ENCODE measurements around the gene NUP188.

GRCh38 chr9:129030191-129030590, 82.7 kb downstream of the NUP188 start:
- no peak for TF ChIP-seq POLR2A (IDR thresholded peaks at IDR 0.05; ENCODE audit: low read length)
- TF ChIP-seq GATA1 (IDR thresholded peaks at IDR 0.05; ENCODE audit: low read depth, low read length), result no peak
